SK-N-MC (cell line): Measurements from ENCODE around the gene SOX5.

ENCODE experiments used
- DNase-seq: peaks from one replicate; pipeline ENCODE4 v3.0.0-alpha.2; 2011; ENCODE audit warnings: low read depth, low spot score
- H3K27ac ChIP-seq: fragments of 200-600 bp; sonication (generic); 2 replicates; pipeline ENCODE4 v1.5.1; 2016; ENCODE audit warnings: mixed run types
- H3K36me3 ChIP-seq: fragments of 200-600 bp; sonication (generic); 2 replicates; pipeline ENCODE4 v1.6.1; 2017; ENCODE audit warnings: antibody characterized with exemption, low read length, mixed read lengths; ENCODE audit not compliant: insufficient read depth
- H3K4me3 ChIP-seq: fragments of 200-600 bp; sonication (generic); 2 replicates; pipeline ENCODE4 v1.5.1; 2016
- H3K9ac ChIP-seq: fragments of 200-600 bp; sonication (generic); 2 replicates; pipeline ENCODE4 v1.8.0; 2017; ENCODE audit warnings: mixed run types, mixed read lengths; ENCODE audit not compliant: insufficient read length
- H3K9me3 ChIP-seq: fragments of 200-600 bp; sonication (generic); 2 replicates; pipeline ENCODE4 v1.6.1; 2017; ENCODE audit warnings: low read depth, mild to moderate bottlenecking, antibody characterized with exemption, low read length, moderate library complexity, mixed read lengths
- EZH2 ChIP-seq: fragments of 200-600 bp; sonication (generic); IDR thresholded peaks from one replicate; pipeline ENCODE4 v1.6.1; 2017; ENCODE audit warnings: antibody characterized with exemption
- FOXP2 ChIP-seq: optimal IDR thresholded peaks from 2 replicates; pipeline ENCODE3; 2011; ENCODE audit warnings: mild to moderate bottlenecking, moderate library complexity; ENCODE audit not compliant: insufficient read depth; ENCODE audit errors: extremely low read length, control extremely low read depth
- POLR2AphosphoS5 ChIP-seq: IDR thresholded peaks from 2 replicates; pipeline ENCODE4 v1.6.1; 2012; ENCODE audit warnings: mild to moderate bottlenecking, low read depth, low read length, borderline replicate concordance

The SOX5 gene

GRCh38 chr12:23482571-23482970 is 466.9 kb downstream of the SOX5 start:
- Histone ChIP-seq H3K9me3 (no peaks in the 10 kb centered on the region), H3K9ac (no peak overlapping the region), H3K27ac (no peak overlapping the region), H3K36me3 (no peaks in the 10 kb centered on the region), H3K4me3 (no peak overlapping the region)
- TF ChIP-seq EZH2 (no peak), FOXP2 (no peak), POLR2AphosphoS5 (no peak)
- no peak for DNase-seq
